NCI-H748 (cell line): ENCODE results near the gene PPP6C.
"Not testable (repeated sequence)": the region's sequence is repeated elsewhere in the genome, so short reads cannot be mapped to it uniquely, and the experiment has no call there.

Experiments
- DNase-seq: peaks from one replicate; lab custom pipeline; 2025; ENCODE audit not compliant: unreplicated experiment; lab: John Stamatoyannopoulos, UW

Gene PPP6C

DNA sequence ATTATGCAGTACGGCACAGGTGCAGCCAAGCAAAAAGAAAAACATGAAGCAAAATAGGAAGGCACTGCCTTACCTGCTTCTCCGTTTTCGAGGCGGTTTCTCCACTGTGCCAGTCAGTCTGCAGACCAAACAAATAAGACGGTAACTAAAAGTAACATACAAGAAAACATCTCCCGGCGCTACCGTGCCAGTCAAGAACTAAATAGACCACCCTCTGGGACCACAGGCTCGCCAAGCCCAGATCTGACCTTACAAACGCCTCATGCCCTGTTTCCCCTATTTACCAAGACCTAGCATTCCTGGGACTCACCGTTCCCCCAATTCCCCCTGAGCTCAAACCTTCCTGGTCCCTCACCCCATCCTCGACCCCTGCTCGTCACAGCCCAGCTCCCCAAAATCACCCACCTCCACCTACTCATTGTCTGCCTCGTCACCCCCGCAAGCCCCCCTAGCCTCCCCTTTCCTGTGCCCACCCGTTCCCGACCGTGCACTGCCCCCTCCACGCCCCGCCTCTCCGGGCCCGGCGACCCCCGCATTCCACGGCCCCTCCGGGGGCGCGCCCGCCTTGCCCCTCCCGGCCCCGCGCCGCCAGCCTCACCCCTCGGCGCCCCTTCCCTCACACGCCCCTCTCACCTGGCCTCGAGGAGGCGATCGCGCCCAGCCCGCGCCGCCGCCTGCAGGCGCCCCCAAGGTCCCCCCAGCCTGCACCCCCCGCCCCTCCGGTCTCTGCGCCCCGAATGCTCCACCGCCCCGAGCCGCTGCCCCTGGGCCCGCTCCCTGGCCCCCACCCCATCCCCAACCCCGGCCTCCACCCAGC, 46.8 kb downstream of the PPP6C start:
- DNase-seq: peak; percentile 70

DNA sequence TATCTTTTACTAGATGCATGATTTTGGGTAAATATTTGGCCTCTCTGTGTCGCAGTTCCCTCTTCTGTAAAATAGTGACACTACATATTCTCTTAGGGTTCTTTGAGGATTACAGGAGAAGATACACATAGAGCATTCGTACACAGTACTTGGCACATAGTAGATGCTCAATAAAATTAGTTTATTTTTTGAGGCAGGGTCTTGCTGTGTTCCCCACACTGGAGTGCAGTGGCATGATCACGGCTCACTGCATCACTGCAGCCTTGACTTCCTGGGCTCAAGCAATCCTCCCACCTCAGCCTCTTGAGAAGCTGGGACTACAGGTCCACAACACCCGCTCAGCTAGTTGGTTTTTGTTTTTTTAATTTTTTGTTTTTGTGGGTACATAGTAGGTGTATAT, 47.9 kb downstream of the PPP6C start:
- no peak for DNase-seq

DNA sequence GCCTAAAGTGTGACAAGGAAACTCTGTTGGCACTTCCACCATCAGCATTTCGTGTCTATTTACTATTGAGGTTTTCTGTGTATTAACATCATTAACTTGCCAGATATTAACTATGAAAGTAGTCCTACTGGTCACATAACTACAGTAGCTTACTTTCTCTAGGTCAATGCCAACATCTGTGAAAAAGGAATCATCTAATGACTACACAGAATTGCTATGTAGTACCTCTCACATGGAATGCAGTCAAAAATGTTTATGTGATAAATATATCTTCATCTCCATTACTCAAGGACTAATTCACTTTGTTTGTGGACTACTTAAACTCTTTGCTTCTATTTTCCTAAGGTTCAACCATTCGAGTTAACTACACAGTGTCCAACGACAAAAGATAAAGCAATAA, 48.4 kb downstream of the PPP6C start:
- DNase-seq: no peak

DNA sequence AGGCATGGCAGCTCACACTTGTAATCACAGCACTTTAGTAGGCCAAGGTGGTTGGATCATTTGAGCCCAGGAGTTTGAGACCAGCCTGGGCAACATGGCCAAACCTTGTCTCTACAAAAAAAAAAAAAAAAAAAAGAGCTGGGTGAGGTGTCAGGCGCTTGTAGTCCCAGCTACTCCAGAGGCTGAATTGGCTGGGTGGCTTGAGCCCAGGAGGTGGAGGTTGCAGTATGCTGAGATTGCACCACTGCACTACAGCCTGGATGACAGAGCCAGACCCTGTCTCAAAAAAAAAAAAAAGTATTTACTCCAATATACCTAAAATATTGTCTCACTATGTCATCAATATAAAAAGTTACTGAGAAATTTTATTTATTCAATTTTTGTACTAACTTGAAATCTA, 49.0 kb downstream of the PPP6C start:
- no peak for DNase-seq

DNA sequence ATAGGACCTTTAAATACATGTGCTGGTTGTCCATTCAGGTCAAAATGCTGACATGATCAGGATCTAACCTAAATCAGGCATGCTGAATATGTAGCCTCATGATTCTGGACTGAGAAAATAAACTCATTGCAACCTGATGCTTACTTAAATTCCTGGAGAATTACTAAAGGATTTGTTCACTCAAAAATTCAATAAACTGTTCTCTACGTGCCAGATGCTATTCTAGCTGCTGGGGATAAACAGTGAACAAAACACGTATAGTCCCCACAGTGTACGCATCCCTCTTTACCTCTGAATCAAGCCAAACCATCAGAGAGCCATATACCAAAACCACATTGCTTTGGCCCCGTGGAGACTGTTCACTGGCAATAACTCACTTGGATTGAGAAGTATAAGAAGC, 52.4 kb downstream of the PPP6C start:
- no peak for DNase-seq

DNA sequence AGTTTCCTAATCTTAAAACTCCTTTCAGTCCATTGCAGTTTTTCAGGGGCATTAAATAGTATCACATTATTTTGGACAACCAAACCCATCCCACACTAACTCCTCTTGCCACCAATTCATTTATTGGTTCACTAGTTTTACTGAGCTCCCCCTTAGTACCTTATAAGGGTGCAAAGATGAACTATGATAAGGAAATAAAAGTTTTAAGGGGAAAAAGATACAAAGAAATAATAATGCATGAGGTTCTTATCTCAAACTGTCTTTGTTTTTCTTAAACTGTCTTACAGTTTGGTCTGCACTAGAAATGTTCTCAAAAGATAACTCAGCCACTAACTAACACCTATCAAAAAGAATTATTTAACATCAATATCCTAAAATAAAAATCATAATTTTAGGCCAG, 54.6 kb downstream of the PPP6C start:
- no peak for DNase-seq

DNA sequence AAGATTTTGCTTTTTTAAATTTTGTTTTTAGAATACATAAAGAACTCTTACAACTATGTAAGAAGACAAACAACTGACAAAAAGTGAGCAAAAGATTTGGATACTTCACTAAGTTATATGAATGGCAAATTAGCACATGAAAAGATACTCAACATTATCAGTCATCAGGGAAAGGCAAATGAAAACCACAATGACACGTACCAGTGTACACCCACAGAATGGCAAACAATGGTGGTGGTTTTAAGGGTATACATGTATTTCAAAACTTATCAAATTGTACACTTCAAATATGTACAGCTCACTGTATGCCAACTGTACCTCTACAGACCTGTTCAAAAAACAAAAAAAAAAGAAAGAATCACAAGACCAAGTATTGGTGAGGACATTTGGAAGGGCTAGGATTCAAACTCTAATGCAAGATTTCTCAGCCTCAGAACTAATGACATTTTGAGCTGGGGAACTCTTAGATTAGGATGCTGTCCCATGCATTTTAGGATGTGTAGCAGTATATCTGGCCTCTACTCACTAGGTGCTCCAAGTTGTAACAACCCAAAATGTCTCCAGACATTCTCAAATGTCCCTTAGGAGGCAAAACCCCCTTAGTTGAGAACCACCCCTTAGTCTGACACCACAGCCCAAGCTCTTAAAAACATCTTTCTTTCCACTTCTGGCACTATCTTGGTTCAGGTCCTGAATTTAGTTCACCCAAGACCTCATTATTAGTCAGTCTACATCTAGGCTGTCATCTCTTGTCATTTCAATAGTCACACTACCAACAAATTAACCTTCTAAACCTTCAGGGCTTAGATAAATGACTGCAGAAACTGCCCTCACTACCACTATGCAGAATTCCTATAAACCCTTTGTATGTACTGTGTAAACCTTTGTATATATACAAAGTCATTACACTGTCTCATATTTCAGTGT, 55.9 kb downstream of the PPP6C start:
- DNase-seq: no peak

DNA sequence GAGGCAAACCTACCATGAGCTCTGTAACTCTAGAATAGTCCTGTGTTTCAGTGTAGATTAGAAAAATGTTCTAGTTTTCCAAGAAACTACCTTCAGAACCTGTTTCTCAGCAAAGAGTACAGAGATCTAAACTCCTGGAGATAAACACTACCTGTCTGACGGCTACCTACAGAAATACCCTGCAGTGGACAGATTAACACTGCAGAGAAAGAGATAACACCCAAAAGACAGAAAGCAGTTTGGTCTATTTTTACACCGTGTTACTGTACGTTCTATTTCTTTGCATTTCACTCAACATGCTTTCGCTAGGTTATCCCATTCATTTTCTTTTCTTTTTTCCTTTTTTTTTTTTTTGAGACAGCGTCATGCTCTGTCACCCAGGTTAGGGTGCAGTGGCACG, 57.8 kb downstream of the PPP6C start:
- DNase-seq: no peak

DNA sequence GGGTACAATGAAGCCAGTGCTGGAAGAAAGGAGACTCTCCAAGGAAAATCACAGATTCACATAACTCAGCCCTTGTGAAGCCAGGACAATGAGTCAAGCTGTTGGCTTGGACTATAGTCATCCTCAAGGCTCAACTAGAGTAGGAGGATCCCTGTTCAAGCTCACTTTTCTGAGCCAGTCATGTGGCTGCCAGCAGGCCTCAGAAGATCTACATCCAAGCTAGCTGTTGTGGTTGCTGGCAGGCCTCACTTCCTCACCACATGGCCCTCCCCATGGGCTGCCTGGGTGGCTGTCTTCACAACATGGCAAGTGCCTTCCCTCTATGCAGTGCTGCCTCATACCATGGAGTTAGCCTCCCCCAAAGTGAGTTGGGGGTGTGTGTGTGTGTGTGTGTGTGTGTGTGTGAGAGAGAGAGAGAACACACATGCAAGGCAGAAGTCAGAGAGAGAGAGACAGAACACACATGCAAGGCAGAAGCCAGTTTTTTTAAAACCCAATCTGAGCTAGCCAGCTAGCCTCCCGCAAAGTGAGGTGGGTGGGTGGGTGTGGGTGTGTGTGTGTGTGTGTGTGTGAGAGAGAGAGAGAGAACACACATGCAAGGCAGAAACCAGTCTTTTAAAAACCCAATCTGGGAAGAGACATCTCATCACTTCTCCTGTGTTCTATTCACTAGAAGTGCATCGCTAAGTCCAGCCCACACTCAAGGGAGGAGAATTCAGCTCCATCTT, 63.4 kb downstream of the PPP6C start:
- DNase-seq: no peak

DNA sequence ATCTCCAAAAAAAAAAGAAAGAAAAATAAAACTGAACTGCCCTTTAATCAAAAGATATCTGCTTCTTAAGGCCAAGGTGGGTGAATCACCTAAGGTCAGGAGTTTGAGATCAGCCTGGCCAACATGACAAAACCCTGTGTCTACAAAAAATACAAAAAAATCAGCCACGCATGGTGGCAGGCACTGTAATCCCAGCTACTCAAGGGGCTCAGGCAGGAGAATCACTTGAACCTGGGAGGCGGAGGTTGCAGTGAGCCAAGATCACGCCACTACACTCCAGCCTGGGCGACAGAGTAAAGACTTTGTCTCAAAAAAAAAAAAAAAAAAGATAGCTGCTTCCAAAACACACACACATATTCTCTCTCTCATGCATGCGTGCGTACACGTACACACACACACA, 64.1 kb downstream of the PPP6C start:
- no peak for DNase-seq

DNA sequence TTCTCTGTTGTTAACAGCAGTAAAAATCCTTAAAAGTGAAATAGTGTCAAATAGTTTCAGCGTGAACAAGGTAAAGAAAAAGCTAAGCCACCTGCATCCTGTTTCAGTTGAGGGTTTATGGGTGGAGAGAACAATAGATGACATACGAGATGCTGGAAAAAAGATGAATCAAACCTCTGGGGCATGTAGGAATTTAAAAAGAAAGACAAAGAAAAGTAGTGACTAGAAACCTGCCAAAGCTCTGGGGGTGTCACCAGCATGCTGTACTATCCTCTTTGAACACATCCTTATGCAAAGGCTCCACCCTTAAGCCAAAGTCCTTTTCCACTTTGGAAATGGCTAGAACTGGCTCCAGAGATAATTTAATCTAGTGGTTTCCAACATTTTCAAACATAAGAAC, 68.5 kb downstream of the PPP6C start:
- DNase-seq: no peak

DNA sequence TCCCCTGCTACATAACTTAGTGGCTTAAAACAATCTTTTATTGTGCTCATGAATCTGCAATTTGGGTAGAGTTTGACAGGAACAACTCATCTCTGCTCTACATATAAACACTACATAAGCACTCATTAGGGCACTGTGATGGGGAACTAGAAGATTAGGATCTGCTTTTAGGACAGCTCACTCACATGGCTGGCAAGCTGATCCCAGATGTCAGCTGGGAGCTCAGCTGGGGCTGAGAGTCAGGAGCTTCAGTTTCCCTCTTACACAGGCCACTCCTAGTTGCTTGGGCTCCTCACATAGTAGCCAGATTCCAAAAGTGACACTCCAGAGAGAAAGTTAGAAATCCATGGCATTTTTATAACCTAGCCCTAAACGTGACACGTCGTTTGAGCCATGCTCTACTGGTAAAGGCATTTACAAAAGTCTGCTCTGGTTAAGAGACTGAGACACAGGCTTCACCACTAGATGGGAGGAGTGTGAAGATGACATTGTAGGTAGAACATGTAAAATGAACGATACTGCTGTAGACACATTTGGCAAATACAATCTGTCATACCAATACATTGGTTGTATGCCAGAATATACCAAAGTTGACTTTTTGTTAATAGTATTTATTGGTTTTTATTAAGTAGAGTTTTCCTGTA, 69.8 kb downstream of the PPP6C start:
- DNase-seq: no peak

DNA sequence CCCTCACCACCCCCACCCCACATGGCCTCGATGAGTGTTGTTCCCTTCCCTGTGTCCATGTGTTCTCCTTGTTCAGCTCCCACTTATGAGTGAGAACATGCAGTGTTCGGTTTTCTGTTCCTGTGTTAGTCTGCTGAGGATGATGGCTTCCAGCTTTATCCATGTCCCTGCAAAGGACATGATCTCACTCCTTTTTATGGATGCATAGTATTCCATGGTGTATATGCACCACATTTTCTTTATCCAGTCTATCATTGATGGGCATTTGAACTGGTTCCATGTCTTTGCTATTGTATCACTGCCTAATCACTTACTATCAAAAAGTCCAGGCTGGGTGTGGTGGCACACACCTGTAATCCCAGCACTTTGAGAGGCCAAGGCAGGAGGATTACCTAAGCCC, 70.9 kb downstream of the PPP6C start:
- DNase-seq: not testable (repeated sequence)

DNA sequence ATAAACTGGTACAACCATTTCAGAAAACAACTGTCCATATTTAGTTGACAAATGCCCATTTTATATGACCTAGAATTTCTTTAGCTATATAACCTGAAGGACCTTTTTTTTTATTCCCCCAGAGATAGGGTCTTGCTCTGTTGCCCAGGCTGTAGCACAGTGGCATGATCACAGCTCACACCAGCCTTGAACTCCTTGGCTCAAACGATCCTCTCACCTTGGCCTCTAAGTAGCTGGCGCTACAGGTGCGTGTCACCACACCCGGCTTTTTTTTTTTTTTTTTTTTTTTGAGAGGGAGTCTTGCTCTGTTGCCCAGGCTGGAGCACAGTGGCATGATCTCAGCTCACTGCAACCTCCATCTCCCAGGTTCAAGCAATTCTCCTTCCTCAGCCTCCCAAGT, 75.1 kb downstream of the PPP6C start:
- DNase-seq: not testable (repeated sequence)

DNA sequence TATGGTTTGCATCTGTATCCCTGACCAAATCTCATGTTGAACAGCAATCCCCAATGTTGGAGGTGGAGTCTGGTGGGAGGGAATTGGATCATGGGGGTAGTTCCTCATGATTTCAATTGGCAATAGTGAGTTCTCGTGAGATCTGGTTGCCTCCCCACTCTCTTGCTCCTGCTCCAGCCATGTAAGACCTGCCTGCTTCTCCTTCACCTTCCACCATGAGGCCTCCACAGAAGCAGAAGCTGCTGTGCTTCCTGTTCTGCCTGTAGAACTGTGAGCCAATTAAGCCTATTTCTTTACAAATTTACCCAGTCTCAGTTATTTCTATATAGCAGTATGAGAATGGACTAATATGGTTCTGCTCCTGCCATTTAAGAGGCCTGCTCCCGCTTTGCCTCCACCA, 79.1 kb downstream of the PPP6C start:
- DNase-seq: no peak

DNA sequence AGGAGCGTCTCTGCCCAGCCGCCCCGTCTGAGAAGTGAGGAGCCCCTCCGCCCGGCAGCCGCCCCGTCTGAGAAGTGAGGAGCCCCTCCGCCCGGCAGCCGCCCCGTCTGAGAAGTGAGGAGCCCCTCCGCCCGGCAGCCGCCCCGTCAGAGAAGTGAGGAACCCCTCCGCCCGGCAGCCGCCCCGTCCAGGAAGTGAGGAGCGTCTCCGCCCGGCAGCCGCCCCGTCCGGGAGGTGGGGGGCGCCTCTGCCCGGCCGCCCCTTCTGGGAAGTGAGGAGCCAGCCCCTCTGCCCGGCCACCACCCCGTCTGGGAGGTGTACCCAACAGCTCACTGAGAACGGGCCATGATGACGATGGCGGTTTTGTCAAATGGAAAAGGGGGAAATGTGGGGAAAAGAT, 81.1 kb downstream of the PPP6C start:
- DNase-seq: not testable (repeated sequence)

DNA sequence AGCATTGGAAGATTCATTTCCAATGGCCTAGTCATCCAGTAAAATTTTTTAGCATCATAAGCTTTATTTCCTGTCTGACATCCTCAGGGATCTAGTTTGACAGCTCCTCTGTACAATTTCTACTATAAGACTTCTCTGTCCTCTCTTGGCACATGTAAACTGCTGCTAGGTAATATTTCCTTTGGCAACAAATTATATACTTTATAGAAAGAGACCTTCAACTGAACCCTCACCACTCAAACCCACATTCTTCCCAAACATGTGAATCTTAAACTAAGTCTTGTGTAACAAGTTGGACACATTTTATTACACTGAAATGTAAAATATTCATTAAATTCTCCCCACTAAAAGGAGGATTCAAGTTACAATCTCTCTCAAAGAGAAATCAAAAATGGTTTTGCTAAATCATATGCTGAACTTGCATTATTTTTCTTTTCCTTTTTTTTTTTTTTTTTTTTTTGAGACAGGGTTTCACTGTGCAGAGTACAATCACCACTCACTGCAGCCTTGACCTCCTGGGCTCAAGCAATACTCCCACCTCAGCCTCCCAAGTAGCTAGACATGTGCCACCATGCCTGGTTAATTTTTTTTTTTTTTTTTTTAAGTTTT, 83.2 kb downstream of the PPP6C start:
- no peak for DNase-seq

DNA sequence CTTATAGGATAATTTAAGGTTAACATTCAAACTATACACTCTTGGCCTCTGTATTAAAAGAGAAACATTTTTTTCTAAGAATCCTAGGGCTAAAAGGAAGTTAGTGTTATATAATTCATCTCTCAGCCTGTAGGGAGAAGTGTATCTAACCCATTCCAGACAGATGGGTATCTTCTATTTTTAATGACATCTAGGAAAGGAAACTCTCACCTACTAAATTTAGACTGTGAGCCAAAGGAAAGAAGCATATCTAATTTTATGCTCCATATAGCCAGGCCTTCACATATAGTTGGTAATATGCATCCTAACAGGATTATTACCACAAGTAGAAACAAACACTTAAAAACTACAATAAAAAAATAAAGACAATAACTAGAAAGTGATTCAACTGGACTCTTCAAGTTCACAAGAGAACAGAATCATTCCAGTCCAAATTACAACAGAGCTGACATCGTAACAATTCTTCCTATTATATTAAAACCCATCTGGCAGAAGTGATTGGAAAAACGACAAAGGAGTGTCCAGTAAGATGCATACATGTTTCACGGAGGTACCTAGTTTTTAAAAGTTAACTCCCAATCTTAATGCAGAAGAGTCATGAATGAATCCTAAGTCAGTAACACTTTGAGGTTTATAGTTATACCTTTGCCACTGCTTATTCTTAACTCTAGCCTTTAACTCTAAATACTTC, 85.7 kb downstream of the PPP6C start:
- DNase-seq: no peak

DNA sequence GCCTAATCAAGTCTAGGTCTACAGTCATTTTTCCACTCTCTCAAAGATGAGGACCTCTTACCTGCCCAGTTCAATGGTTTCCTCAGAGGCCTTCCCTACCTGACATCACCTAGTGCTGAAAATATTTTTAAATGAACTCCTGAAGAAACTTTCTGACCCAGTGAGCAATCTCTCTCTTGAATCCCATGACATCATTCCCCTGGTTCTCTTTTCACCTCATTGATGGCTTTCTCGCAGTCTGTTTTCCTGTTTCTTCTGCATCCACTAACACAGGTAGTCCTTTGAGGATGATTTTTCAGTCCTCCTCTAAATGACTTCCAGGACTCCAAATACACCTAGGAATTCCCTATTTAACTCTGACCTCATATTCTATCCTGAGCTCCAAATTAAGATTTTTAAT, 86.6 kb downstream of the PPP6C start:
- no peak for DNase-seq

DNA sequence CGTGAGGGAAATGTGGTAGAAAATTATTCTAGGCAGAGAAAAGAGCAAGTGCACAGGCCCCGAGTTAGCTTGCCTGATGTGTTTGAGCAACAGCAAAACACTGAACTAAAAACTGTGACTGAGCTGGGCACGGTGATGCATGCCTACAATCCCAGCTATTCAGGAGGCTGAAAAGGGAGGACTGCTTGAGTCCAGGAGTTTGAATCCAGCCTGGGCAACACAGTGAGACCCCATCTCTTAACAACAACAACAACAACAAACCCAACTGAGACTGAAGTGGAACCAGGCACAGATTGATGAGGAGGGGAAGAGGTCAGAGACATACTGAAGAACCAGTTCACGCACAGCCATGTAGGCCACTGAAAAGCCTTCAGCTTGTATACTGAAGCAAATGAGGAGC, 88.8 kb downstream of the PPP6C start:
- DNase-seq: no peak
